Stimulated activated effector memory CD8-positive, alpha-beta T cell treated with anti-CD3 and anti-CD28 coated beads, Interleukin-12 subunit alpha, Interleukin-12 subunit beta, amount 100 ng/mL, for 72 hours (primary cell): ENCODE results near the gene MAN1C1.

Experiments
- ATAC-seq: fragments of 150-1000 bp; cut with Tn5 transposase; 2 replicates; pipeline ENCODE4 v1.10.0; 2021
- DNase-seq, 2 donors: peaks; one replicate each; pipeline ENCODE4 v3.0.0; 2021 to 2022; ENCODE audit warnings: low spot score in 2 of 2
- H3K27ac Mint-ChIP-seq: one replicate; pipeline ENCODE4 v1.8.0; 2022; ENCODE audit warnings: mild to moderate bottlenecking, mixed read lengths
- H3K36me3 Mint-ChIP-seq: one replicate; pipeline ENCODE4 v1.8.0; 2022; ENCODE audit warnings: mild to moderate bottlenecking, mixed read lengths
- H3K4me1 Mint-ChIP-seq: one replicate; pipeline ENCODE4 v1.8.0; 2022; ENCODE audit warnings: mixed read lengths
- H3K4me3 Mint-ChIP-seq: one replicate; pipeline ENCODE4 v1.8.0; 2022; ENCODE audit warnings: mild to moderate bottlenecking, mixed read lengths
- H3K9me3 Mint-ChIP-seq: one replicate; pipeline ENCODE4 v1.8.0; 2022; ENCODE audit warnings: mixed read lengths

The MAN1C1 gene

DNA sequence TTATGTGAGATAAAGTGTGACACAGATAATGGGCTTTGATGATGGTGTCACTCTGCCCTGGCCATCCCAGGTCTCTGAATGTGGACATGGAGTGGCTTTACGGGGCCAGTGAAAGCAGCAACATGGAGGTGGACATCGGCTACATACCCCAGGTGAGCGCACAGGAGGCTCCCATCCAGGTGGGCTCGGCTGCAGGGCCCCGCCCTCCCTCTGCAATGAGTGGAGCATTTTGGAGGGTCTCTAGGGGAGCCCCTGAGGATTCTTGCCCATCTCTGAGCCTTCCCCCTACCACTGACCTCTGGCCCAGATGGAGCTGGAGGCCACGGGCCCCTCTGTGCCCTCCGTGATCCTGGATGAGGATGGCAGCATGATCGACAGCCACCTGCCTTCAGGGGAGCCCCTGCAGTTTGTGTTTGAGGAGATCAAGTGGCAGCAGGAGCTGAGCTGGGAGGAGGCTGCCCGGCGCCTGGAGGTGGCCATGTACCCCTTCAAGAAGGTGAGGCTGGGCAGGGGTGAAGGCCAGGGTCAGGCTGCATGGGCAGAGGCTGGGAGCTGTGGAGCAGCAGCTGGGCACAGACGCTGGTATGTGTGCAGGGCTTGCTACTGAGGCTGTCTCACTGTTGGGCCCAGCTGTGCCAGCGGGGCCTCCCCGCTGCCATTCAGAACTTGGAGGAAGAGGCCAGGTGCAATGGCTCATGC, 194.9 kb downstream of the MAN1C1 start:
- H3K36me3 Mint-ChIP-seq = peaks cover 5% of the 10 kb centered on the region
- no peak overlapping the region for H3K4me3 Mint-ChIP-seq
- DNase-seq (no peak), ATAC-seq (no peak)
- H3K9me3 Mint-ChIP-seq = no peaks in the 10 kb centered on the region
- H3K27ac Mint-ChIP-seq = no peak overlapping the region
- peaks cover 12% of the 10 kb centered on the region for H3K4me1 Mint-ChIP-seq

DNA sequence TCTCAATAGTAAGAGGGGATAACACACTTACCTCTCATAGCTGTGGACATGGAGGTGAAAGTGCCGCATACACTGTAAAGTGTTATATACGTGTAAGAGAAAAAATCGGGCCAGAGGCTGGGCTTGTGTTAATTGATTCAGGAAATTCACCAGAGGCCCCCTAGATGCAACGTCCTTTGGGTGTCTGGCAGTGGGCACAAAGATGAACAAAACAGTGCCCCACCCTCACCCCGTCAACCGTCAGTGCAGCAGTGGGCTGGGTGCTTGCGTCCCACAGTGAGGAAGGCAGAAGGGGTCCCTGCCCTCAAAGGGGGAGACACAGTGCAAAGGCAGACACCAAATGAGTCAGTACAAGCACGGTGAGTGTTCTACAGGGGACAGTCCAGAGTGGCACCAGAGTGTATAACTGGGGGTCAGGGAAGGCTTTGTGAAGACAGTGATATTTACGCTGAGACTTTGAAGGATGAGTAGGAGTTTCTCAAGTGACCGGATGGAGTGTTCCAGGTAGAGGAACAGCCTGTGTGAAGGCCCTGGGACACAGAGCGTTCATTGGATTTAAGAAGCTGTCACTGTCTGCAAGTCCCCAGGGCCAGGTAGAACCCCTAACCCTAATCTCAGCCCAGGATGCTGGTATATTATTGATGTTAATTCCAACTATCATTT, 196.6 kb downstream of the MAN1C1 start:
- Mint-ChIP-seq H3K4me3 (no peak overlapping the region), H3K36me3 (peaks cover 5% of the 10 kb centered on the region), H3K27ac (peak overlapping the region; percentile 67), H3K9me3 (no peaks in the 10 kb centered on the region), H3K4me1 (peaks cover 14% of the 10 kb centered on the region)
- ATAC-seq (no peak), DNase-seq (no peak)

DNA sequence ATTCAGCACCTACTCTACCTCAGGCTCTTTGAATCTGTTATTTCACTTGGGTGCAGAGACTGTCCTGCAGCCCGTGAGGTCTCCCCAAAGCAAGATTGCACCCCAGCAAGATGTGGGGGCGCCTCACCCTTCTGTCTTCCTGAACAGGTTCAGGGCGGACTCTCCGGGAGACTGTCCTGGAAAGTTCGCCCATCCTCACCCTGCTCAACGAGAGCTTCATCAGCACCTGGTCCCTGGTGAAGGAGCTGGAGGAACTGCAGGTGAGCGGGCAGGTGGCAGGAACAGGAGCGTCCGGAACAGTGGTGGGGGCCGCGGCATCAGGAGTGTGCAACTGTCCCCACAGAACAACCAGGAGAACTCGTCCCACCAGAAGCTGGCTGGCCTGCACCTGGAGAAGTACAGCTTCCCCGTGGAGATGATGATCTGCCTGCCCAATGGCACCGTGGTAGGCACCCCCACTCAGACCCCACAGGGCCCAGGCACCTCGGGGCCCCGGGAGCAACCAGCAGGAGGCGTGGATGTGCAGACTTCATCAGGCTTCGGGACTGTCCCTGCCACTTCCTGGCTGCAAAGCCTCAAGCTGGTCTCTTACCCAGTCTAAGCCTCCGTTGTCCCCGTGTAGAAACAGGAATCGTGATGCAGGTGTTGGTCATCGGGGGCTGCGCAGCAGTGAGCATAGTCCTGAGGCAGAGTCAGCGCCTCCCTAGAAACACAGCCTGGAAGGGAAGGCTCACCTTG, 197.3 kb downstream of the MAN1C1 start:
- H3K4me1 Mint-ChIP-seq = peaks cover 21% of the 10 kb centered on the region
- H3K27ac Mint-ChIP-seq = peak overlapping the region; percentile 27
- no peak overlapping the region for H3K4me3 Mint-ChIP-seq
- peaks cover 3% of the 10 kb centered on the region for H3K36me3 Mint-ChIP-seq
- no peak for ATAC-seq
- no peak for DNase-seq
- no peaks in the 10 kb centered on the region for H3K9me3 Mint-ChIP-seq

DNA sequence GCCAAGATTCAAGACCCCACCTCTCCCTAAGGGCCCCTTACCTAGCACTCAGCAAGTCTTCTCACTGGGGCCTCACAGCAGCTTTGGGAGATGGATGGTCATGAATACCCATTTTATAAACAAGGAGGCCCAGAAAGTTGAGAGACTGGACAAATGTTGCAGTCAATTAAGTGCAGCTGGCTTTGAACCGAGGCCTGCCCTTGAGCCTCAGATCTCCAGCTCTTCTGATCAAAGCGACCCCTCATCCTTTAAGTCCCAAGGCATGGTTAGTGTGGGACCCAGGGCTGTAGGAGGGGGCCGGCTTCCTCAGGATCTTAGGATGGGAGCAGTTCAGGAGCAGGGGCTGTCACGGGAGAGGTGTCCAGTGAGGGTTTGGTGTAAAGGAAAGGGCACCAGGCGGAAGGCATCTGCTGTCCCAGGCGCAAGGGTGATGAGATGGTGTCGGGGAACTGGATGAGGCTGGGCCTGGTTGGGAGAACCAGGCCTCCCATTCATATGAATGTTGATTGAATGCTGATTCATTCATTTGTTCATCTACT, 198.0 kb downstream of the MAN1C1 start:
- peaks cover 2% of the 10 kb centered on the region for H3K36me3 Mint-ChIP-seq
- ATAC-seq (no peak), DNase-seq (no peak)
- no peak overlapping the region for H3K4me3 Mint-ChIP-seq
- H3K4me1 Mint-ChIP-seq = peaks cover 26% of the 10 kb centered on the region
- no peaks in the 10 kb centered on the region for H3K9me3 Mint-ChIP-seq
- peak overlapping the region; percentile 27 for H3K27ac Mint-ChIP-seq

DNA sequence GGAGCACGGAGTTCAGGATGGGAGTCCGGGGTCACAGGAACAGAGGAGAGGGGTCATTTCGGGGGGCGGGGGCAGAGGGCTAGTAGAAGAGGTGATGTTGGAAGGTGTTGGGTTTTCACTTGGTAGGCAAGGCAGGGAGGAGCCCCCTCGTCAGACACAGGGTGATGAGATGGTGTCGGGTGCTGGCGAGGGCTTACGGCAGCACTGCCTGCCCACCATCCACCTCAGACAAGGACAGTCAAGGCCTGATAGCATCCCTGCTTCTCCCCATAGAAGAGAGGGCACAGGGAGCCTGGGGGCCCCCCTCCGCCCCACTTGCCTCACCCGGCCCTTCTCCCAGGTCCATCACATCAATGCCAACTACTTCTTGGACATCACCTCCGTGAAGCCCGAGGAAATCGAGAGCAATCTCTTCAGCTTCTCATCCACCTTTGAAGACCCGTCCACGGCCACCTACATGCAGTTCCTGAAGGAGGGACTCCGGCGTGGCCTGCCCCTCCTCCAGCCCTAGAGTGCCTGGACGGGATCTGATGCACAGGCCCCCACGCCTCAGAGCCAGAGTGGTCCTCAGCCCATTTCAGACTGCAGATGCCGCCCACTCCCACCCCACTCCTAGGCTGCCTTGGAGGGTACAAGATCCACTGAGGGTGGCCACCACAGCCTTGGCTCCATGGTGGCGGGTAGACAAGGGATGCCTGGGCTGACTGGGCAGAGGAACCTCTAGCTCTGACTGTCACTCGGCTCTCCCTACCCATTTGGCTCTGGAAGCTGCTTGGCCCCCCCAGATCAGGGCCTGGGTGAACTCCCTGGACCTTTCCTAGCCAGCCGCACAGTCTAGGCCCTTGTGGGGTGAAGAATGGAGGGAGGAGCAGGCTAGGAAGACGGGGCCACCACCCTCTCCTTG, 198.9 kb downstream of the MAN1C1 start:
- DNase-seq = no peak
- Mint-ChIP-seq H3K36me3 (peaks cover 7% of the 10 kb centered on the region), H3K4me1 (peaks cover 18% of the 10 kb centered on the region), H3K4me3 (no peak overlapping the region), H3K27ac (peak overlapping the region; percentile 27), H3K9me3 (no peaks in the 10 kb centered on the region)
- no peak for ATAC-seq

DNA sequence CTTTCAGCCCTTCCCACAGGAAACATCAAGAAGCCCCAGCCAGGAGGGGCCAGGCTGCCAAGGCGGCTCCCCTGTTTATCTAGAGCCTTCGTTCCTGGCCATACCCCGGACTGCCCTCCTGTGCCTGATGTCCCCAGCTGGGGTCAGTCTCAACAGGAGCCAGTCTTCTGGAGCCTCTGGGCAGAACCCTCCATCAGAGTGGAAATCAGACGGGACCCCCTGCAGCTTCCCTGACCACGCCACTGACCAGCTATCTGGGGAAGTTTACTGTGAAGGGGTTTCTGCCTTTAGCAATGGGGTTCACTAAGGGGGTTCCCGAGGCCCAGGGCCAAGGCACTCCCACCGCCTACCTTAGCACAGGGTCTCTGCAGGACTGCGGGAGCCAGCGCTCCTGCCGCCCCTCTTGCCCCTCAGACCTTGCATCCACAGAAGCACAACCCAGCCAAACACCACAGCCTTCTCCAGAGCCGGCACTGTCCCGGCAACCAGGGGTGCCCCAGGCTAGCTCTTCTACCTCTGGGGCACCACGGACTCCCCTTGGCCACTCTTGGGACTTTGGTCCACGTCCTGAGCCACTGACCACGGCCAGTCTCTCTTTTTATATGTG, 199.6 kb downstream of the MAN1C1 start:
- Mint-ChIP-seq H3K4me1 (peaks cover 25% of the 10 kb centered on the region), H3K4me3 (no peak overlapping the region), H3K27ac (no peak overlapping the region), H3K9me3 (no peaks in the 10 kb centered on the region), H3K36me3 (peaks cover 15% of the 10 kb centered on the region)
- DNase-seq = no peak
- ATAC-seq = no peak

DNA sequence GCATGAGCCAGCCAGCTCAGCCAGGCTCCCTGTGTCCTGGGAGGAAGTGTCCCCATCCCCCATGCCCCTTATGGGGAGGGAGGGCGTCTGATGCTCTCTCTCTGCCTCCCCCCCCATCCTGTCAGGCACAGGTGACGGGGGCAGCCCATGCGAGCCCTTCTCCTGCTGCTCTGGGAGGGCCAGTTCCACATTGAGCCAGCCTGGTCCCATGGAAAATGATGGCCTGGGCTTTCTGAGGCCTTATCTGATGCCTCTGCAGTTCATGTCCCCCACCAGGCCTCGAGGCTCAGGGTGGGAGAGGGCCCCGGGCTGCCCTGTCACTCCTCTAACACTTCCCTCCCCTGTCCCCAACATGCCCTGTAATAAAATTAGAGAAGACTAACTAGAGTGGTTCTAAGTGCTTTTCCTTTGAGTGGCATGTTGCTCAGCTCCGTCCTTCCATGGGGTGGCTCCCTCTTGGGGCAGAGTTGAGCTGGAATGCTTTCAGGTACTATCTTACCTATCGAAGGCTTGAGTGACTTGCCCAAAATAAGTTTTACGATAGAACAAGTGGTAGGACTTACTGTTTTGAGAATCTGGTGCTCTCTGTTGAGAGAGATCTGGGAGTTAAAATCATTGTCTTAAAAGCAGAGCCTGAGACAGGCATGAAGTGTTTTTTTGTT, 201.4 kb downstream of the MAN1C1 start:
- ATAC-seq = no peak
- peak overlapping the region; percentile 95 for H3K27ac Mint-ChIP-seq

DNA sequence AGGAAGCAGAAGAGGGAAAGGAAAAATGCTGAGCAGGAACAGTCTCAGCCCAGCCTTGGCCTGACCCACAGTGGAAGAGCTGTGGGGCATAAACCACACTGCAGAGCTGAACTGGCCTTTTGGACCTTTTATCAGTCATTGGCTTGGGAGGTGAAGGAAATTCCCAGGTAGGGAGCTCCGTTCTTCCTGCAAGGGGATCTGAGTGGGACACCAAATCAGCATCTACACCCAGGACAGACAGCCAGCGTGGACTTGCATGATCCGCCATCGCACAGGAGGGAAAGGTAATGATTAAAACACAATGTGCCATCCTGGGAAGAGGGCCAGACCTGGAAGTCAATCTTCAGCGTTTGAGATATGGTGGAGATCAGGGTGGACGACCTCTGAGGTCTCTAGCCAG, 202.0 kb downstream of the MAN1C1 start:
- ATAC-seq (no peak), DNase-seq (no peak)
- H3K27ac Mint-ChIP-seq = peak overlapping the region; percentile 95
- H3K4me1 Mint-ChIP-seq = peaks cover 37% of the 10 kb centered on the region
- peaks cover 20% of the 10 kb centered on the region for H3K36me3 Mint-ChIP-seq
- H3K9me3 Mint-ChIP-seq = no peaks in the 10 kb centered on the region
- H3K4me3 Mint-ChIP-seq = peak overlapping the region; percentile 93

More for the DNA sequence above, 201.4 kb downstream of the MAN1C1 start:
- DNase-seq = no peak
- H3K36me3 Mint-ChIP-seq = peaks cover 20% of the 10 kb centered on the region
- no peaks in the 10 kb centered on the region for H3K9me3 Mint-ChIP-seq
- peak overlapping the region; percentile 93 for H3K4me3 Mint-ChIP-seq
- H3K4me1 Mint-ChIP-seq = peaks cover 37% of the 10 kb centered on the region

DNA sequence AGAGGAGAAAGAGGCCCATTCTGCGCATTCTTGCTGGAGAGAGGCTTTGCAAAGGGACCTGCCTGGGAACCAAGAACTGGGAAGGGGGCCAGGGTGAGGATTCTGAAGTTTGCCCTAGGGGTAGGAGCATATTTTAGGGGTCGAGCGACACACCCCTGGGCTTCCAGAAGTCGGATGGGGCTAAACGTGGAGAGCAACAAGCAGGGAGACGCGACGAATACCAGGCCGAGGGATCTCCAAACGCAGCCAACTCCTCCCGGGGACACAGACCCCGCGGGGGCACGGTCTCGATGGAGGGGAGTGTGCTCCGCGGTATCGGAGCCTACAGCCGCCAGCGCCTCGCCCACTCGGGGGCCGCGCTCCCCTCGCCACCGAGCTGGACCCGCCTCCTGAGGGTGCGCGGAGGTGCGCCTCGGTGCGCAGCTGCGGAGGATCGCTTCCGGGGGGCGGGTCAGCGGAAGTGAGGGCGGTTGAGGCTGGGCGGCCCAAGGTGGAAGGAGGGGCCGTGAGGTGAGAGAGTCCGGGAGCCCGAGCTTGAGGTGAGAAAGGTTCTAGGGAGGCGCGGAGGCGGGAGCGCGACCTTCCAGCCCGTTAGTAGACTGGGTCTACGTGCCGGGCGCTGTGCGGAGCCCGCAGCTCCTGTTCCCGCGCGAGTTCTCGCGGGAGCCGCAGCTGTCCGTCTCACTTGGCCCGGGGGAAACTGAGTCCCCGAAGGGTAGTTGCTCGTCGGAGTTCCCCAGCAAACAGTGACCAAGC, 203.1 kb downstream of the MAN1C1 start, which contains the start of gene MTFR1L:
TSS of gene MTFR1L (plus strand) at position 464 of the 756 bp plus-strand sequence. CDS start 3,151 bp downstream, outside the sequence.
- peak within 1 kb of the TSS; percentile 95 for H3K27ac Mint-ChIP-seq
- DNase-seq (peak; percentile 87 to 96), ATAC-seq (peak; percentile 91)
- H3K4me3 Mint-ChIP-seq = peak within 1 kb of the TSS; percentile 93
- peaks cover 37% of the 10 kb centered on the region for H3K4me1 Mint-ChIP-seq
- no peaks in the 10 kb centered on the region for H3K9me3 Mint-ChIP-seq
- peaks cover 20% of the 10 kb centered on the region for H3K36me3 Mint-ChIP-seq

DNA sequence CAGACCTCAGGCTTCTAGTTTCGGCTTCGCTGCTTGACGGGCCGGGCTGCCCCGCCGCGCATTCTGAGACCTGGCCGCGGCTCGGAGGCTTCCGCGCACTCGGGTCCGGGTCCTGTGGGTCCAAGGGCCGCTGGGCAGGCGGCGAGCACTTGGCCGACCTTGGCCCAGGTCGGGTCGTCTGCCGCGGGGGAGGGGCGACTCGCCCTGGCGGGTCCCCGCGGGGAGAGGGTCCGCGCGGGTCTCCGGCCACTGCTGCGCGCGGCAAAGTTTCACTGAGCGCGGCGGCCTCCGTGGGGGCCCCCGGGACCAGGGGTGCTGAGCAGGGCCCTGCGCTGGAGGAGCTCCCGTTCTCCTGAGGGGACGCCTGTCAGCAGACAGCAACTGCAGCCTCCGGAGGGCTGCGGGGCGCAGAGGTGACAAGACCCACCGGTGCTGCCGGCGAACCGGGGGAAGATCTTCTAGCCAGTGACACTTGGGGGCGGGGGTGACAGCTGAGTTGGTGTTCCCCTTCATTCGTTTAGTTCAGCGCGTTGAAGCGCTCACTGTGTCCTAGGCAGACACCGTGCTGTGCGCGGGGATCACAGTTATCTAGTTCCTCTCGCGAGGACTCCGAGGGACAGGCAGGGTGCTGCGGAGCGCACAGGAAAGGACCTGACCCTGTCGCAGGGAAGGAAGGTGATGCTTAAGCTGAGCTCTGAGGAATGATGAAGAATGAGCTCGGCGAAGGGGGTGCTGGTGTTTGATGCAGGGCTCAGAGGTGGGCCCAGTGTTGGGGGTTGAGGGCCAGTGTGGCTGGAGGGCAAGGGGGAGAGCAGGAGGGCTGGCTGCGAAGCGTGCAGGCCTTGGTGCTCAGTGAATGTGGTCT, 203.9 kb downstream of the MAN1C1 start:
- ATAC-seq (peak; percentile 81), DNase-seq (peak; percentile 52 to 85)
- no peaks in the 10 kb centered on the region for H3K9me3 Mint-ChIP-seq

DNA sequence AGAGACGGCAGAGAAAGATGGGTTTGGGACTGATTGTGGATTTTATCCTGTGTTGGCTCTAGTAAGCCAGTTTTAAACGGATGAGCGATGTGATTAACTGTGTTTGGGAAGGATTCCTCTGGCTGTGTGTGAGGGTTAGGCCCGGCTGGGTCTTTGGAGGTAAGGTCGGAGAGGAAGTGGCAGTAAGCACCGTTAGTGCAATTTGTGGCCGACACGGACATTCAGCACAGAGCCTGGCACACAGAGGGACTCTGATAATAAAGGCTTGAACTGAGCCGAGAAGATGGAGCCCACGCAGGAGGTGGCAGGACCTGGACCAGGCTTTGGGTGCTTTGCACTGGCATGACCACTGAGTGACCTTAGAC, 204.5 kb downstream of the MAN1C1 start:
- ATAC-seq (no peak), DNase-seq (no peak)
- peaks cover 37% of the 10 kb centered on the region for H3K4me1 Mint-ChIP-seq
- peak overlapping the region; percentile 93 for H3K4me3 Mint-ChIP-seq
- peak overlapping the region; percentile 95 for H3K27ac Mint-ChIP-seq
- H3K36me3 Mint-ChIP-seq = peaks cover 22% of the 10 kb centered on the region
- H3K9me3 Mint-ChIP-seq = no peaks in the 10 kb centered on the region

More for the DNA sequence above, 203.9 kb downstream of the MAN1C1 start:
- H3K27ac Mint-ChIP-seq = peak overlapping the region; percentile 95
- H3K4me1 Mint-ChIP-seq = peaks cover 37% of the 10 kb centered on the region
- peak overlapping the region; percentile 93 for H3K4me3 Mint-ChIP-seq
- peaks cover 20% of the 10 kb centered on the region for H3K36me3 Mint-ChIP-seq

DNA sequence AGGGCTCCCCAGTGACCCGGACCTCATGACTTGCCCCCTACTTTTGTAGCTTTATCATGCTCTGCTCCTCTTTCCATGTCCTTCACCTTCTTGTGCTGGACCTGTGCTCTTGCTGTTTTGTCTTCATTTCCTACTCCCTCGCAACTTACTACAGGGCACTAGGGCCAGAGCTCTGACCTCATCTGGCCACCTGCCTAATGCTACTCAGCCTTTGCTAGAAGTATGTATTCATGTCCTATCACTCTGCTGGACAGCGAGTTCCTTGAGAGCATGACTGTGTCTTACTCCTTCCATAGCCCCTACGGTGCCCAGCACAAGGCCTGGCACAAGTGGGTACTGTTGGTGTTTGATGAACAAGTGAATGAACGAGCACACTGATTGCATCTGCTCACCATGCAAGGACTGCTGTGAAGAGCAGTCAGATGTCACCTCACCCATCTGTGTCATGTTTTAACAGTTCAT, 205.1 kb downstream of the MAN1C1 start:
- peaks cover 28% of the 10 kb centered on the region for H3K36me3 Mint-ChIP-seq
- peak overlapping the region; percentile 93 for H3K4me3 Mint-ChIP-seq
- no peak for DNase-seq
- no peak for ATAC-seq
- H3K27ac Mint-ChIP-seq = peak overlapping the region; percentile 95
- peaks cover 37% of the 10 kb centered on the region for H3K4me1 Mint-ChIP-seq
- no peaks in the 10 kb centered on the region for H3K9me3 Mint-ChIP-seq
